Stomach (tissue), 4 donors: ENCODE measurements around the gene UBE2N.

Experiments
- CTCF ChIP-seq, 7 experiments: fragments of 450-650 bp in 4 of 7; fragments of 200-600 bp in 3 of 7; sonication (generic) in 3 of 7; IDR thresholded peaks; one replicate each; pipeline ENCODE4 v1.5.1; 2016 to 2019; ENCODE audit warnings: antibody characterized with exemption in 7 of 7, control low read depth in 2 of 7, mild to moderate bottlenecking in 1 of 7
- EP300 ChIP-seq: sonication (generic); formaldehyde crosslinking; IDR thresholded peaks from one replicate; pipeline ENCODE4 v1.6.1; 2017; ENCODE audit warnings: antibody characterized with exemption
- POLR2A ChIP-seq, 4 donors: fragments of 450-650 bp; IDR thresholded peaks; one replicate each; pipeline ENCODE4 v1.6.1; 2016; ENCODE audit warnings: antibody characterized with exemption in 4 of 4, control low read depth in 2 of 4, mild to moderate bottlenecking in 1 of 4, moderate library complexity in 1 of 4

GRCh38 chr12:93381161-93381975 lies 60.4 kb downstream of the UBE2N start:
- TF ChIP-seq POLR2A (IDR thresholded peaks at IDR 0.05), result no peak
- no peak for TF ChIP-seq CTCF (IDR thresholded peaks at IDR 0.05)
- no peak for TF ChIP-seq EP300
